CD8-positive, alpha-beta memory T cell (primary cell): ENCODE data around the gene COL6A2. TPM values are rescaled to one million over a fixed set of nuclear protein-coding genes. Genes with fewer than 3 reads are reported as not detected.
A peak's percentile ranks its signal among the peaks of the same experiment; 100 is the strongest.
"Not testable (repeated sequence)": the region's sequence is repeated elsewhere in the genome, so short reads cannot be mapped to it uniquely, and the experiment has no call there.

Experiments
- CTCF ChIA-PET: fragments of 350-600 bp; sonication (Branson Sonifier 250); formaldehyde crosslinking; loops from one replicate; lab custom pipeline; 2021; ENCODE audit warnings: antibody characterized with exemption; lab: Charles Lee
- POLR2A ChIA-PET: fragments of 350-600 bp; sonication (Branson Sonifier 250); formaldehyde crosslinking; loops from one replicate; lab custom pipeline; 2021; ENCODE audit warnings: antibody characterized with exemption; lab: Charles Lee
- DNase-seq, 5 donors: peaks; one replicate each; pipeline versions ENCODE4 v3.0.0 to v3.0.0-alpha.2; 2020 to 2022; ENCODE audit warnings: mixed read lengths in 1 of 5
- H3K27ac ChIP-seq: one replicate; pipeline ENCODE4 v1.7.0; 2013; ENCODE audit warnings: low read depth, mild to moderate bottlenecking, low read length, moderate library complexity
- H3K27me3 ChIP-seq: 2 replicates; pipeline ENCODE4 v1.7.0; 2013; ENCODE audit warnings: low read length, mild to moderate bottlenecking; ENCODE audit not compliant: insufficient read depth, poor library complexity, severe bottlenecking
- H3K36me3 ChIP-seq: 2 replicates; pipeline ENCODE4 v1.7.0; 2013; ENCODE audit warnings: mild to moderate bottlenecking, low read length, moderate library complexity; ENCODE audit not compliant: insufficient read depth
- H3K4me1 ChIP-seq: 2 replicates; pipeline ENCODE4 v1.7.0; 2013; ENCODE audit warnings: mild to moderate bottlenecking, low read length, moderate library complexity; ENCODE audit not compliant: insufficient read depth
- H3K4me3 ChIP-seq: 2 replicates; pipeline ENCODE4 v1.7.0; 2013; ENCODE audit warnings: mild to moderate bottlenecking, low read length
- H3K9me3 ChIP-seq: 2 replicates; pipeline ENCODE4 v1.7.0; 2013; ENCODE audit warnings: mild to moderate bottlenecking, low read length
- H3K27ac Mint-ChIP-seq, 8 donors: one replicate each; pipeline ENCODE4 v1.8.0; 2020 to 2021; ENCODE audit warnings: mixed read lengths in 8 of 8, mild to moderate bottlenecking in 6 of 8, inconsistent platforms in 3 of 8, moderate library complexity in 3 of 8
- H3K27me3 Mint-ChIP-seq, 2 donors: one replicate each; pipeline ENCODE4 v1.8.0; 2020 to 2021; ENCODE audit warnings: mixed read lengths in 2 of 2, mild to moderate bottlenecking in 1 of 2, moderate library complexity in 1 of 2
- H3K36me3 Mint-ChIP-seq, 3 donors: one replicate each; pipeline ENCODE4 v1.8.0; 2020 to 2021; ENCODE audit warnings: mixed read lengths in 3 of 3, inconsistent platforms in 1 of 3, mild to moderate bottlenecking in 1 of 3
- H3K4me1 Mint-ChIP-seq, 3 donors: one replicate each; pipeline ENCODE4 v1.8.0; 2020 to 2021; ENCODE audit warnings: mixed read lengths in 3 of 3, inconsistent platforms in 1 of 3, mild to moderate bottlenecking in 1 of 3
- H3K4me3 Mint-ChIP-seq, 7 donors: one replicate each; pipeline ENCODE4 v1.8.0; 2020 to 2021; ENCODE audit warnings: mixed read lengths in 7 of 7, mild to moderate bottlenecking in 6 of 7, moderate library complexity in 4 of 7, inconsistent platforms in 2 of 7
- H3K9me3 Mint-ChIP-seq, 5 donors: one replicate each; pipeline ENCODE4 v1.8.0; 2020 to 2022; ENCODE audit warnings: mixed read lengths in 5 of 5, mild to moderate bottlenecking in 3 of 5, moderate library complexity in 2 of 5, inconsistent platforms in 1 of 5
- polyA plus RNA-seq: library from polyadenylated mRNA; unstranded; fragments of 300-500 nt; fragmentation: Illumina TruSeq; gene quantifications from one replicate; pipeline ENCODE4 v1.2.3, GENCODE V29; 2021
- total RNA-seq, 2 experiments: library from RNA; stranded (reverse); gene quantifications; one replicate each; pipeline ENCODE4 v1.2.3, GENCODE V29; 2021

Gene COL6A2
- total and polyA plus RNA-seq, 3 experiments from 2014 or later = 17.4 to 25.1 (median 22.8) TPM

GRCh38 chr21:46083791-46084561 lies 13.9 kb upstream of the COL6A2 start:
- no peak overlapping the region for H3K27ac ChIP-seq
- Mint-ChIP-seq H3K4me3 (no peak overlapping the region), H3K27me3 (peaks cover 0 to 8% of the 10 kb centered on the region in 2 donors), H3K4me1 (no peaks in the 10 kb centered on the region), H3K36me3 (peaks cover 0 to 4% (median 0%) of the 10 kb centered on the region in 3 donors), H3K27ac (no peak overlapping the region), H3K9me3 (peaks cover 18 to 22% (median 20%) of the 10 kb centered on the region in 5 donors)
- H3K9me3 ChIP-seq = no peaks in the 10 kb centered on the region
- CTCF ChIA-PET = no interaction called here
- POLR2A ChIA-PET = no interaction called here
- no peak overlapping the region for H3K4me3 ChIP-seq
- DNase-seq = no peak
- H3K36me3 ChIP-seq = no peaks in the 10 kb centered on the region
- H3K27me3 ChIP-seq = no peaks in the 10 kb centered on the region
- no peaks in the 10 kb centered on the region for H3K4me1 ChIP-seq

- Histone ChIP-seq H3K27ac (no peak overlapping the region), H3K9me3 (no peaks in the 10 kb centered on the region), H3K4me1 (no peaks in the 10 kb centered on the region), H3K36me3 (no peaks in the 10 kb centered on the region), H3K27me3 (no peaks in the 10 kb centered on the region), H3K4me3 (no peak overlapping the region)
- no peak overlapping the region for H3K4me3 Mint-ChIP-seq
- H3K27me3 Mint-ChIP-seq = peaks cover 0 to 8% of the 10 kb centered on the region in 2 donors
- H3K27ac Mint-ChIP-seq = no peak overlapping the region
- no peak for DNase-seq
- ChIA-PET POLR2A (no interaction called here), CTCF (no interaction called here)
- peaks cover 18 to 25% (median 21%) of the 10 kb centered on the region in 5 donors for H3K9me3 Mint-ChIP-seq
- H3K36me3 Mint-ChIP-seq = peaks cover 0 to 4% (median 0%) of the 10 kb centered on the region in 3 donors
- H3K4me1 Mint-ChIP-seq = no peaks in the 10 kb centered on the region
Measured at GRCh38 chr21:46084709-46085108, 13.2 kb upstream of the COL6A2 start.

- peaks cover 18 to 25% (median 21%) of the 10 kb centered on the region in 5 donors for H3K9me3 Mint-ChIP-seq
- DNase-seq, H3K4me1 ChIP-seq, H3K36me3 Mint-ChIP-seq, H3K9me3 ChIP-seq, H3K4me3 ChIP-seq, POLR2A ChIA-PET, H3K27ac Mint-ChIP-seq, H3K36me3 ChIP-seq, H3K27me3 ChIP-seq, H3K4me1 Mint-ChIP-seq, H3K4me3 Mint-ChIP-seq, H3K27ac ChIP-seq, CTCF ChIA-PET, H3K27me3 Mint-ChIP-seq: not testable (repeated sequence)
Measured at GRCh38 chr21:46085259-46085658, 12.7 kb upstream of the COL6A2 start.

GRCh38 chr21:46087641-46088040 lies 10.3 kb upstream of the COL6A2 start:
- H3K9me3 ChIP-seq = no peaks in the 10 kb centered on the region
- H3K27ac ChIP-seq = no peak overlapping the region
- ChIA-PET POLR2A (no interaction called here), CTCF (no interaction called here)
- H3K27me3 ChIP-seq = no peaks in the 10 kb centered on the region
- no peaks in the 10 kb centered on the region for H3K36me3 ChIP-seq
- Mint-ChIP-seq H3K36me3 (peaks cover 0 to 4% (median 0%) of the 10 kb centered on the region in 3 donors), H3K27ac (no peak overlapping the region), H3K4me3 (no peak overlapping the region), H3K4me1 (peaks cover 0 to 2% (median 0%) of the 10 kb centered on the region in 3 donors), H3K9me3 (peaks cover 18 to 28% (median 22%) of the 10 kb centered on the region in 5 donors), H3K27me3 (peaks cover 0 to 7% of the 10 kb centered on the region in 2 donors)
- H3K4me3 ChIP-seq = no peak overlapping the region
- no peaks in the 10 kb centered on the region for H3K4me1 ChIP-seq
- no peak for DNase-seq

GRCh38 chr21:46088189-46088588 lies 9.7 kb upstream of the COL6A2 start:
- ChIA-PET POLR2A (no interaction called here), CTCF (interaction anchor here (1.5 kb wide), 1 partner anchor 55 kb away, joined by 3 read pairs; no protein-coding TSS in a partner anchor)
- Histone ChIP-seq H3K4me3 (no peak overlapping the region), H3K4me1 (no peaks in the 10 kb centered on the region), H3K27me3 (no peaks in the 10 kb centered on the region), H3K27ac (no peak overlapping the region), H3K9me3 (no peaks in the 10 kb centered on the region), H3K36me3 (no peaks in the 10 kb centered on the region)
- Mint-ChIP-seq H3K4me1 (peaks cover 0 to 2% (median 0%) of the 10 kb centered on the region in 3 donors), H3K9me3 (peaks cover 18 to 28% (median 22%) of the 10 kb centered on the region in 5 donors), H3K27me3 (peaks cover 0 to 7% of the 10 kb centered on the region in 2 donors), H3K27ac (no peak overlapping the region), H3K4me3 (no peak overlapping the region), H3K36me3 (peaks cover 0 to 4% (median 0%) of the 10 kb centered on the region in 3 donors)
- DNase-seq = no peak

GRCh38 chr21:46089285-46089684 lies 8.6 kb upstream of the COL6A2 start:
- H3K27ac ChIP-seq = no peak overlapping the region
- no peak overlapping the region for H3K4me3 ChIP-seq
- no peak overlapping the region for H3K27ac Mint-ChIP-seq
- no peaks in the 10 kb centered on the region for H3K4me1 ChIP-seq
- peaks cover 0 to 5% of the 10 kb centered on the region in 2 donors for H3K27me3 Mint-ChIP-seq
- DNase-seq = no peak
- peaks cover 18 to 28% (median 22%) of the 10 kb centered on the region in 5 donors for H3K9me3 Mint-ChIP-seq
- H3K4me3 Mint-ChIP-seq = no peak overlapping the region
- peaks cover 2 to 5% (median 5%) of the 10 kb centered on the region in 3 donors for H3K4me1 Mint-ChIP-seq
- H3K36me3 Mint-ChIP-seq = peaks cover 0 to 4% (median 0%) of the 10 kb centered on the region in 3 donors
- CTCF ChIA-PET = interaction anchor here (1.5 kb wide), 1 partner anchor 54 kb away, joined by 3 read pairs; no protein-coding TSS in a partner anchor
- POLR2A ChIA-PET = no interaction called here
- no peaks in the 10 kb centered on the region for H3K36me3 ChIP-seq
- H3K27me3 ChIP-seq = no peaks in the 10 kb centered on the region
- H3K9me3 ChIP-seq = no peaks in the 10 kb centered on the region

- Histone ChIP-seq H3K27me3 (no peaks in the 10 kb centered on the region), H3K4me3 (no peak overlapping the region), H3K4me1 (no peaks in the 10 kb centered on the region), H3K9me3 (no peaks in the 10 kb centered on the region), H3K27ac (no peak overlapping the region), H3K36me3 (no peaks in the 10 kb centered on the region)
- Mint-ChIP-seq H3K4me3 (no peak overlapping the region), H3K36me3 (peaks cover 0 to 4% (median 0%) of the 10 kb centered on the region in 3 donors), H3K27ac (peak overlapping the region in 2 of 8 donors; percentile 23 to 44), H3K4me1 (peaks cover 6 to 15% (median 6%) of the 10 kb centered on the region in 3 donors), H3K27me3 (peaks cover 0 to 1% of the 10 kb centered on the region in 2 donors), H3K9me3 (peaks cover 18 to 24% (median 22%) of the 10 kb centered on the region in 5 donors)
- DNase-seq = no peak
- CTCF ChIA-PET = no interaction called here
- POLR2A ChIA-PET = no interaction called here
Measured at GRCh38 chr21:46091118-46091517, 6.8 kb upstream of the COL6A2 start.

- H3K27ac ChIP-seq = no peak overlapping the region
- Mint-ChIP-seq H3K9me3 (peaks cover 17 to 22% (median 20%) of the 10 kb centered on the region in 5 donors), H3K4me3 (no peak overlapping the region), H3K36me3 (peaks cover 0 to 3% (median 0%) of the 10 kb centered on the region in 3 donors), H3K27ac (no peak overlapping the region), H3K27me3 (peaks cover 0 to 1% of the 10 kb centered on the region in 2 donors), H3K4me1 (peaks cover 6 to 15% (median 7%) of the 10 kb centered on the region in 3 donors)
- ChIA-PET POLR2A (no interaction called here), CTCF (no interaction called here)
- no peaks in the 10 kb centered on the region for H3K4me1 ChIP-seq
- H3K9me3 ChIP-seq = no peaks in the 10 kb centered on the region
- H3K27me3 ChIP-seq = no peaks in the 10 kb centered on the region
- no peak overlapping the region for H3K4me3 ChIP-seq
- no peaks in the 10 kb centered on the region for H3K36me3 ChIP-seq
- DNase-seq = no peak
Measured at GRCh38 chr21:46091631-46092025, 6.3 kb upstream of the COL6A2 start.
